Left kidney (tissue), 8 donors: ENCODE measurements around the gene IRF2BP2. TPM values are rescaled to one million over a fixed set of nuclear protein-coding genes. Genes with fewer than 3 reads are reported as not detected.
A peak's percentile ranks its signal among the peaks of the same experiment; 100 is the strongest.

ENCODE experiments used
- DNase-seq: peaks from one replicate; pipeline ENCODE4 v3.0.0-alpha.2; 2013
- long read RNA-seq, 8 donors: transcript quantifications; one replicate each; lab custom pipeline, GENCODE V29; 2026
- polyA plus RNA-seq: library from polyadenylated mRNA; unstranded; fragments of 120-200 nt; gene quantifications from one replicate; pipeline ENCODE4 v1.2.1, GENCODE V29; 2013; ENCODE audit not compliant: insufficient read length

The IRF2BP2 gene
- 140 TPM for polyA plus RNA-seq
- long read RNA-seq, donor 1, full-length matches to known transcripts = 57 of 57 reads
- long read RNA-seq, donor 1, partial matches to known transcripts = 0 of 57 reads
- long read RNA-seq, donor 1, other reads (novel, unspliced or antisense) = 0 of 57 reads
- long read RNA-seq, donor 2, full-length matches to known transcripts = 35 of 35 reads
- long read RNA-seq, donor 2, partial matches to known transcripts = 0 of 35 reads
- long read RNA-seq, donor 2, other reads (novel, unspliced or antisense) = 0 of 35 reads
- long read RNA-seq, donor 3, full-length matches to known transcripts = 31 of 31 reads
- long read RNA-seq, donor 3, partial matches to known transcripts = 0 of 31 reads
- long read RNA-seq, donor 3, other reads (novel, unspliced or antisense) = 0 of 31 reads
- long read RNA-seq, donor 4, full-length matches to known transcripts = 1 of 1 reads
- long read RNA-seq, donor 4, partial matches to known transcripts = 0 of 1 reads
- long read RNA-seq, donor 4, other reads (novel, unspliced or antisense) = 0 of 1 reads
- long read RNA-seq, donor 5, full-length matches to known transcripts = 42 of 51 reads
- long read RNA-seq, donor 5, partial matches to known transcripts = 9 of 51 reads
- long read RNA-seq, donor 5, other reads (novel, unspliced or antisense) = 0 of 51 reads
- long read RNA-seq, donor 6, full-length matches to known transcripts = 33 of 142 reads
- long read RNA-seq, donor 6, partial matches to known transcripts = 109 of 142 reads
- long read RNA-seq, donor 6, other reads (novel, unspliced or antisense) = 0 of 142 reads
- long read RNA-seq, donor 7, full-length matches to known transcripts = 51 of 51 reads
- long read RNA-seq, donor 7, partial matches to known transcripts = 0 of 51 reads
- long read RNA-seq, donor 7, other reads (novel, unspliced or antisense) = 0 of 51 reads
- long read RNA-seq, donor 8, full-length matches to known transcripts = 20 of 62 reads
- long read RNA-seq, donor 8, partial matches to known transcripts = 42 of 62 reads
- long read RNA-seq, donor 8, other reads (novel, unspliced or antisense) = 0 of 62 reads

- DNase-seq = peak; percentile 82
Observed at GRCh38 chr1:234610061-234610665, at the start of gene IRF2BP2. Gene IRF2BP2, minus strand, starts transcription at chr1:234610178. Its CDS starts 684 bp downstream, at chr1:234609494.

- no peak for DNase-seq
Observed at GRCh38 chr1:234659538-234659937, 49.6 kb upstream of the IRF2BP2 start.

- no peak for DNase-seq
Observed at GRCh38 chr1:234658138-234658537, 48.2 kb upstream of the IRF2BP2 start.

- DNase-seq = no peak
Observed at GRCh38 chr1:234656944-234657654, 47.1 kb upstream of the IRF2BP2 start.

- no peak for DNase-seq
Observed at GRCh38 chr1:234656070-234656895, 46.3 kb upstream of the IRF2BP2 start.

- DNase-seq = no peak
Observed at GRCh38 chr1:234655328-234656069, 45.5 kb upstream of the IRF2BP2 start.

- DNase-seq = no peak
Observed at GRCh38 chr1:234654002-234654733, 44.2 kb upstream of the IRF2BP2 start.

GRCh38 chr1:234649432-234650081 is 39.6 kb upstream of the IRF2BP2 start:
- no peak for DNase-seq

GRCh38 chr1:234647758-234648157 is 37.8 kb upstream of the IRF2BP2 start:
- no peak for DNase-seq

GRCh38 chr1:234647245-234647644 is 37.3 kb upstream of the IRF2BP2 start:
- DNase-seq = no peak

- DNase-seq = no peak
Observed at GRCh38 chr1:234645964-234646363, 36.0 kb upstream of the IRF2BP2 start.

GRCh38 chr1:234645474-234645953 is 35.5 kb upstream of the IRF2BP2 start:
- no peak for DNase-seq

- DNase-seq = no peak
Observed at GRCh38 chr1:234644928-234645327, 35.0 kb upstream of the IRF2BP2 start.

- DNase-seq = no peak
Observed at GRCh38 chr1:234643850-234644134, 33.8 kb upstream of the IRF2BP2 start.

- DNase-seq = no peak
Observed at GRCh38 chr1:234643111-234643849, 33.3 kb upstream of the IRF2BP2 start.

- DNase-seq = no peak
Observed at GRCh38 chr1:234642428-234642827, 32.5 kb upstream of the IRF2BP2 start.

GRCh38 chr1:234639961-234640360 is 30.0 kb upstream of the IRF2BP2 start:
- DNase-seq = no peak
